ENCODE measurements around the gene PARP12.

The PARP12 gene

DNA sequence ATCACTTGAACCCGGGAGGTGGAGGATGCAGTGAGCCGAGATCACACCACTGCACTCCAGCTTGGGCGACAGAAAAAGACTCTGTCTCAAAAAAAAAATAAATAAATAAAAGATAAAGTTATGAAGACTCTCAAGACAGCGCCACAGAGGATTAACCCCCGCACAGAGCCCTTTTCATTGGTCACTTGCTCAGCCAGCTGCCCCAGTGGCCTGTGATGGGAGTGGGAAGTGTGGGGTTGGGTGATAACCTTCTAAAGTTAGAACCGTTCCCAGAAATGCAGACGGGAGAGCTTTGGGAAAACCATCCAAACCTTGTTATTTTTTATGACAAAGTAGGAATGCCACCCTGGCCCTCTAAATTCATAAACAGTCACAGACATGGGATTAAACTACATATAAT is 57.4 kb downstream of the PARP12 start:
- Histone ChIP-seq H3K27ac (no peak overlapping the region), H3K27me3 (replicated peaks) (no peaks in the 10 kb centered on the region), H3K4me3 (ENCODE audit: low read depth, low read length) (no peak overlapping the region), H3K36me3 (replicated peaks) (no peaks in the 10 kb centered on the region)
- TF ChIP-seq, protein P1, sequence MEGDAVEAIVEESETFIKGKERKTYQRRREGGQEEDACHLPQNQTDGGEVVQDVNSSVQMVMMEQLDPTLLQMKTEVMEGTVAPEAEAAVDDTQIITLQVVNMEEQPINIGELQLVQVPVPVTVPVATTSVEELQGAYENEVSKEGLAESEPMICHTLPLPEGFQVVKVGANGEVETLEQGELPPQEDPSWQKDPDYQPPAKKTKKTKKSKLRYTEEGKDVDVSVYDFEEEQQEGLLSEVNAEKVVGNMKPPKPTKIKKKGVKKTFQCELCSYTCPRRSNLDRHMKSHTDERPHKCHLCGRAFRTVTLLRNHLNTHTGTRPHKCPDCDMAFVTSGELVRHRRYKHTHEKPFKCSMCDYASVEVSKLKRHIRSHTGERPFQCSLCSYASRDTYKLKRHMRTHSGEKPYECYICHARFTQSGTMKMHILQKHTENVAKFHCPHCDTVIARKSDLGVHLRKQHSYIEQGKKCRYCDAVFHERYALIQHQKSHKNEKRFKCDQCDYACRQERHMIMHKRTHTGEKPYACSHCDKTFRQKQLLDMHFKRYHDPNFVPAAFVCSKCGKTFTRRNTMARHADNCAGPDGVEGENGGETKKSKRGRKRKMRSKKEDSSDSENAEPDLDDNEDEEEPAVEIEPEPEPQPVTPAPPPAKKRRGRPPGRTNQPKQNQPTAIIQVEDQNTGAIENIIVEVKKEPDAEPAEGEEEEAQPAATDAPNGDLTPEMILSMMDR (IDR thresholded peaks at IDR 0.05; ENCODE audit: low read depth, low read length, missing control alignments): no peak
- in situ Hi-C loops (cut with HindIII; ENCODE audit: low pct_ligation_motif_present, low sequenced_read_pairs): loop anchor here (10.0 kb wide), 1 partner anchor 401 kb away; no protein-coding TSS in a partner anchor
- no peak for DNase-seq

DNA sequence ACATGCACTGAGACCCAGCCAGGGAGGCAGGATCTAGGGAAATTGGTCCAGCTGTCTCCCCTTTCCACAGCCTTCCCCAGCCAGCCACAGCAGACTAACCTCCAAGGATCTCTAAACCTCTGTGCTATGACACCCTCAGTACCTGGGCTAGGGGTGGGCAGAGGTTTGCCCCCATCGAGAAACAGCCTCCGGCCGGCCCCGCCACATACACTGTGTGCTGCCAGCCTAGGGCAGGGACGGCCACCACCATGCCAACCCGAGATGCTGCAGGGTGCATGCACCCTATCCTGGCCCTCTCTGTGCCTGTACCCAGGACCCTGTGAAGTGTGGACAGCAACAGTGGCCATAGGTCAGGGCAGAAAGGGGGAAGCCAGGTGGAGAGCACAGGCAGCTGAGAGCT is 58.1 kb downstream of the PARP12 start:
- no peaks in the 10 kb centered on the region for H3K27me3 ChIP-seq (replicated peaks)
- in situ Hi-C loops (cut with HindIII; ENCODE audit: low pct_ligation_motif_present, low sequenced_read_pairs): loop anchor here (10.0 kb wide), 1 partner anchor 400 kb away; no protein-coding TSS in a partner anchor
- no peaks in the 10 kb centered on the region for H3K36me3 ChIP-seq (replicated peaks)
- no peak overlapping the region for H3K4me3 ChIP-seq (ENCODE audit: low read depth, low read length)
- DNase-seq: no peak
- TF ChIP-seq, protein P1 (IDR thresholded peaks at IDR 0.05; ENCODE audit: low read depth, low read length, missing control alignments): no peak
- H3K27ac ChIP-seq: no peak overlapping the region

DNA sequence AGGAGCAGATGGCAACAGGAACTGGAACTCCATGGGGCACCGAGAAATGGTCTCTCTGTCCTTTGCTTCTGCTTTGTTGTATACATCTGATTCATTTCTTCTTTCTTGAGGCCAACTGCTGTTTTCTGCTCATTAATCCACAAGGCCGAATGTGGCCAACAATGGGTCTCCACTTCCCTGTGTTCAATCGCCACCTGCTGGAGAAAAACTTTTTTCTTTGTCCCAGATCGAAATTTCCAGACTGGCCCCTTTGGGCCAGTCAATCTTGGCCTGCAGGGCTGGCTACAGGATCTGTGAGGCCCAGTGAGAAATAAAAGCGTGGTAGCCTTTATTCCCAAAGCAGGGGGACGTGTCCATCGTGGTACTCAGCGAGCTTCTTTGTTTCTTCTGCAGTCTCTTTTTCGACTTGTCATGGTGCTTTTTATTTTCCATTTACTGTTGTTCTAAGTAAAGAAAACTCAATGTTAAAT is 58.8 kb downstream of the PARP12 start:
- H3K4me3 ChIP-seq (ENCODE audit: low read depth, low read length): no peak overlapping the region
- peak; percentile 61 for DNase-seq
- no peak overlapping the region for H3K27ac ChIP-seq
- TF ChIP-seq, protein P1 (IDR thresholded peaks at IDR 0.05; ENCODE audit: low read depth, low read length, missing control alignments): peak; percentile 74
- H3K27me3 ChIP-seq (replicated peaks): no peaks in the 10 kb centered on the region
- in situ Hi-C loops (cut with HindIII; ENCODE audit: low pct_ligation_motif_present, low sequenced_read_pairs): loop anchor here (10.0 kb wide), 1 partner anchor 399 kb away; no protein-coding TSS in a partner anchor
- H3K36me3 ChIP-seq (replicated peaks): no peaks in the 10 kb centered on the region

DNA sequence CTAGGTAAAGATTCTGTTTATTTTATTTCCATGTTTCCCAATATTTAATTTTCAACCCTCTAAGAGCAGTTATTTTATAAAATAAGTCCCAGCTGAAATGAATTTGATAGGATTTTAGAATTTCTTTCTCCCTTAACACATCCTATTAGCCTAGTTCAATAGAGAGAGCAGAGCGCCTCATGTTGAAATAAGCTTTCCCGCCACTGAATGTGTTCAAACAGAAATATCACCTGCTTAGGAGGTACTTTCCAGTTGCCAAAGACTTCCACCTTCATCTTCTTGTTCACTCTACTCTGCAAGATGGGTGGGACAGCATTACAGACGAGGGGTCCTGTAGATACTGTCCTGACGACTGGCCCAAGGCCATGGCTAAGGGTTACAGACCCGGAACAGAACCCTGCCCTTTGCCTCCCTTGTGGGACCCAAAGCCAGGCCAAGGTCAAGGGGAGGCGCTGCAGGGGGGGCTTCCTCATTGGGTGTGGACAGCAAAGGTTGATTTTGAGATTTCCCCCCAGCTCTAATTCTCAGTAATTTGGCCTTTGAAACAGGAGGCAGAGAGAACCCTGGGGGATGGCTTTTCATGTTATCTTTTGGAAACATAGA is 62.0 kb downstream of the PARP12 start:
- in situ Hi-C loops (cut with HindIII; ENCODE audit: low pct_ligation_motif_present, low sequenced_read_pairs): loop anchor here (10.0 kb wide), 1 partner anchor 396 kb away; no protein-coding TSS in a partner anchor
- Histone ChIP-seq H3K27me3 (replicated peaks) (no peaks in the 10 kb centered on the region), H3K36me3 (replicated peaks) (no peaks in the 10 kb centered on the region), H3K4me3 (ENCODE audit: low read depth, low read length) (no peak overlapping the region), H3K27ac (no peak overlapping the region)
- DNase-seq: no peak
- TF ChIP-seq, protein P1 (IDR thresholded peaks at IDR 0.05; ENCODE audit: low read depth, low read length, missing control alignments): no peak

DNA sequence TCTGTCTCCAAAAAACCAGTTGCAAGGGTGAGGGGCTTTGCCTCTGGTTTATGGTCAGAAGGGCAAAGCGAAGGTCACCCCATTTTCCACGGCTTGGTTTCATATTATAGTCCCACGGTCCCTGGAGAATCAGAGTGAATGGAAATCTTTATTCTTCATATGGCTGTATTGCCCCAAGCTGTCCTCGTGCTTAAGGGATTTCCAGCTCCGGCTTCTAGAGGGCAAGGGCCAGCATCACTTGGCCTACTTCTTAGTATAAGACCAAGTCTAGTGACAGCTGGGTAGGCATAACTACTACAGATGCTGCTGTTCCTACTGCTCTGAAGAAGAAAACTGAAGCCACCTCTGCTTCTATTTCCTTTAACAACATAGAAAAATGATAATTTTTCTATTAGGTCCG is 63.2 kb downstream of the PARP12 start:
- no peaks in the 10 kb centered on the region for H3K36me3 ChIP-seq (replicated peaks)
- in situ Hi-C loops (cut with HindIII; ENCODE audit: low pct_ligation_motif_present, low sequenced_read_pairs): no loop called here
- no peaks in the 10 kb centered on the region for H3K27me3 ChIP-seq (replicated peaks)
- DNase-seq: no peak
- H3K4me3 ChIP-seq (ENCODE audit: low read depth, low read length): no peak overlapping the region
- TF ChIP-seq, protein P1 (IDR thresholded peaks at IDR 0.05; ENCODE audit: low read depth, low read length, missing control alignments): no peak
- no peak overlapping the region for H3K27ac ChIP-seq

DNA sequence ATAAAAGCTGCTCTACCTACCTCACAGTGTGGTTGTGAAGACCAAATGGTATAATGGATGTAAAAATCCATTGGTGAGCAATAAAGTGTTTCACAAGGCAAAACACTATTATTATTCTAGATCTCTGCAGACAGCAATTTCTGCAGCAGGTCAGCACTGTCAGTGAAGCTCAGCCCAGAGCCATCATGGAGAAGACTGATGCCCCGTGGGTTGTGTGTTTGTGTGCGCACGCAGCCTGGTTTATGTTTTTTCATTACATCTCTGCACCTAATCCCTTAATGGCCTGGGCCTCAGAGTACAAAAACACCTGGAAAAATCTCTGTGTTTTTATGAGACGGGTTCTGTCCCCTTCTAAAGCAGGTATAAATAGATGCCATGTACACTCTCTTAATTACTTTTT is 64.2 kb downstream of the PARP12 start:
- H3K36me3 ChIP-seq (replicated peaks): no peaks in the 10 kb centered on the region
- no peak for DNase-seq
- H3K27ac ChIP-seq: no peak overlapping the region
- no peaks in the 10 kb centered on the region for H3K27me3 ChIP-seq (replicated peaks)
- in situ Hi-C loops (cut with HindIII; ENCODE audit: low pct_ligation_motif_present, low sequenced_read_pairs): no loop called here
- H3K4me3 ChIP-seq (ENCODE audit: low read depth, low read length): no peak overlapping the region
- TF ChIP-seq, protein P1 (IDR thresholded peaks at IDR 0.05; ENCODE audit: low read depth, low read length, missing control alignments): no peak

Data from brain microvascular endothelial cell (primary cell).